Natural killer cell treated with Interleukin-12 subunit alpha and Interleukin-12 subunit beta and Interleukin-15 and Interleukin-18, amount 100 ng/mL, for 72 hours (primary cell): ENCODE data around the gene NPAS3. TPM values are rescaled to one million over a fixed set of nuclear protein-coding genes. Genes with fewer than 3 reads are reported as not detected.

ENCODE experiments used
- ATAC-seq, 2 donors: fragments of 150-1000 bp; cut with Tn5 transposase in 1 of 2; sonication (Bioruptor Pico), chemical (Tn5 transposase) in 1 of 2; 2 replicates each; pipeline ENCODE4 v1.10.0; 2021
- DNase-seq: peaks from one replicate; pipeline ENCODE4 v3.0.0; 2022; ENCODE audit warnings: low spot score
- H3K27ac Mint-ChIP-seq, 2 donors: 1 replicate in 1 of 2; 2 replicates in 1 of 2; pipeline ENCODE4 v1.8.0; 2022; ENCODE audit warnings: mixed read lengths in 2 of 2, mild to moderate bottlenecking in 1 of 2, moderate library complexity in 1 of 2
- H3K27me3 Mint-ChIP-seq, 2 donors: 1 replicate in 1 of 2; 2 replicates in 1 of 2; pipeline ENCODE4 v1.8.0; 2022; ENCODE audit warnings: mixed read lengths in 2 of 2
- H3K36me3 Mint-ChIP-seq: one replicate; pipeline ENCODE4 v1.8.0; 2022; ENCODE audit warnings: mixed read lengths
- H3K4me1 Mint-ChIP-seq, 2 donors: 1 replicate in 1 of 2; 2 replicates in 1 of 2; pipeline ENCODE4 v1.8.0; 2022; ENCODE audit warnings: low read depth in 2 of 2, mixed read lengths in 2 of 2, mild to moderate bottlenecking in 1 of 2
- H3K4me3 Mint-ChIP-seq: one replicate; pipeline ENCODE4 v1.8.0; 2022; ENCODE audit warnings: mixed read lengths
- H3K9me3 Mint-ChIP-seq: 2 replicates; pipeline ENCODE4 v1.8.0; 2022; ENCODE audit warnings: mixed read lengths
- total RNA-seq, 2 donors: library from RNA; stranded (reverse); gene quantifications; one replicate each; pipeline ENCODE4 v1.2.3, GENCODE V29; 2022

Gene NPAS3
- total RNA-seq, 2 donors from 2014 or later = not detected

DNA sequence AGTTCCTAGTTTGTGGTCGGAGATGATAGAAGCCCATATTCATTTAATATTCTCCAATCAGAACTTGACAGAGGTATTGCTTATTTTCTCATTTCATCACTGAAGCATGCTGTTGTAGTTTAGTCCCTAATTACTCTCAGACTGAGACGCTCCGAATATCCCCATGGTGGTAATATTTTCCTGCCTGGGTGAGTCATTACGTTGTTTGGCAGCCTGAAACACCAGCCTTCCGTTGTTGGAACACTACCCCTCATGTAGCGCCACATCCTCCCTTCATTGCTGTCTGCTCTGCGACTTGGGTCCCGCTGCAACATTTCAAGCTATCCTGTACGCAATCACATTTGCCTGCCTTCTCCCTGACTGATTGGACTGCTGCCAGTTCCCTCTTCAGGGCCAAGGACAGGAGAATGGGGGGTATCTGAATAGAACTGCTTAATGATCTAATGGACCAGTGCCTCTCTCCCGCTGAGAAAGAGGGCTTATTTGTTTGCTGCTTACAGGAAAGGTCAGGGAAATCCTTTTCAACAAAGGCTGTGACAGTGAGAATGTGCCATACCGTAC lies 369.1 kb downstream of the NPAS3 start:
- Mint-ChIP-seq H3K9me3 (no peaks in the 10 kb centered on the region), H3K27me3 (no peaks in the 10 kb centered on the region), H3K36me3 (no peaks in the 10 kb centered on the region), H3K27ac (no peak overlapping the region), H3K4me3 (no peak overlapping the region), H3K4me1 (no peaks in the 10 kb centered on the region)
- DNase-seq (no peak), ATAC-seq (no peak)

GRCh38 chr14:33309106-33309505 lies 370.4 kb downstream of the NPAS3 start:
- ATAC-seq (no peak), DNase-seq (no peak)
- Mint-ChIP-seq H3K36me3 (no peaks in the 10 kb centered on the region), H3K4me3 (no peak overlapping the region), H3K27ac (no peak overlapping the region), H3K27me3 (no peaks in the 10 kb centered on the region), H3K4me1 (no peaks in the 10 kb centered on the region), H3K9me3 (no peaks in the 10 kb centered on the region)

- ATAC-seq = no peak
- H3K36me3 Mint-ChIP-seq = no peaks in the 10 kb centered on the region
- DNase-seq = no peak
- H3K27me3 Mint-ChIP-seq = no peaks in the 10 kb centered on the region
- no peak overlapping the region for H3K27ac Mint-ChIP-seq
- H3K9me3 Mint-ChIP-seq = peaks cover 11% of the 10 kb centered on the region
- no peak overlapping the region for H3K4me3 Mint-ChIP-seq
- H3K4me1 Mint-ChIP-seq = no peaks in the 10 kb centered on the region
These were observed 376.5 kb downstream of the NPAS3 start for GRCh38 chr14:33315217-33315616.

DNA sequence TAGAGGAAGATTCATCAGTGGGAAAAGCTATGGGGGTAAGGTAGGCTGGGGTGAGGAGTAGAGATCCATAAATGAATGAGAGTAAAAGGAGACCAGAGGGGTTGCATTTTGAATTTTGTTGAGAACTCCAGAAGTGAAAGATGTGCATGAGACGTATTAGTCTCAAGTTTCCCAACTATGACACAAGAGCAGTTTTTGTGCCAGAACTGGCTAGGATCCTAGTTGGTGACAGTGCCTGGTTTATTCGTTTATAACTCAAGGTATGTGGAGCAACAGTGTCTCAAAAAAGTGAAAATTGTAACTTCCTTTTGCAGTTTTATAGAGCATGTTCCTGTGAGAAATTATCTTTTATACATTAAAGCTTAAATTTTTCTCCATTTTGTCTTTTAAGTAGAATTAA lies 377.0 kb downstream of the NPAS3 start:
- no peaks in the 10 kb centered on the region for H3K27me3 Mint-ChIP-seq
- H3K4me1 Mint-ChIP-seq = no peaks in the 10 kb centered on the region
- DNase-seq = no peak
- peaks cover 11% of the 10 kb centered on the region for H3K9me3 Mint-ChIP-seq
- H3K27ac Mint-ChIP-seq = no peak overlapping the region
- H3K4me3 Mint-ChIP-seq = no peak overlapping the region
- no peaks in the 10 kb centered on the region for H3K36me3 Mint-ChIP-seq
- ATAC-seq = no peak

DNA sequence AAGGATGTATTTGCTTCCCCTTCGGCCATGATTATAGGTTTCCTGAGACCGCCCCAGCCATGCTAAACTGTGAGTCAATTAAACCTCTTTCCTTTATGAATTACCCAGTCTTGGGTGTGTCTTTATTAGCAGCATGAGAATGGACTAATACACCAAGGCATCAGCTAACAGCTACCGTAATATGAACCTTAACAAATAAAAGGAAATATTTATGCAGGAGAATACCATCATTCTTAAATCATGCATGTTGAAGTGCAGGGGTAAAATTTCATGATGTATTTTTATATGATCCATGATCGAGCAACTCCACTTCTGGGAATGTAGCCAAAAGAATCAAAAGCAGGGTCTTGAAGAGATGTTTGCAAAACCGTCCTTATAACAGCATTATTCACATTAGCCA lies 379.0 kb downstream of the NPAS3 start:
- no peak overlapping the region for H3K4me3 Mint-ChIP-seq
- H3K4me1 Mint-ChIP-seq = no peaks in the 10 kb centered on the region
- H3K27me3 Mint-ChIP-seq = no peaks in the 10 kb centered on the region
- H3K9me3 Mint-ChIP-seq = peaks cover 11% of the 10 kb centered on the region
- no peaks in the 10 kb centered on the region for H3K36me3 Mint-ChIP-seq
- H3K27ac Mint-ChIP-seq = no peak overlapping the region
- DNase-seq = no peak
- ATAC-seq = no peak

- no peak overlapping the region for H3K4me3 Mint-ChIP-seq
- no peak for DNase-seq
- peaks cover 5% of the 10 kb centered on the region for H3K9me3 Mint-ChIP-seq
- H3K36me3 Mint-ChIP-seq = peaks cover 5% of the 10 kb centered on the region
- H3K27me3 Mint-ChIP-seq = no peaks in the 10 kb centered on the region
- H3K27ac Mint-ChIP-seq = no peak overlapping the region
- H3K4me1 Mint-ChIP-seq = no peaks in the 10 kb centered on the region
- ATAC-seq = no peak
These were observed 385.3 kb downstream of the NPAS3 start for GRCh38 chr14:33323979-33324378.

- peaks cover 11% of the 10 kb centered on the region for H3K9me3 Mint-ChIP-seq
- no peaks in the 10 kb centered on the region for H3K36me3 Mint-ChIP-seq
- H3K4me3 Mint-ChIP-seq = no peak overlapping the region
- no peaks in the 10 kb centered on the region for H3K4me1 Mint-ChIP-seq
- no peaks in the 10 kb centered on the region for H3K27me3 Mint-ChIP-seq
- no peak for DNase-seq
- no peak overlapping the region for H3K27ac Mint-ChIP-seq
- ATAC-seq = no peak
These were observed 392.7 kb downstream of the NPAS3 start for GRCh38 chr14:33331176-33331949.

DNA sequence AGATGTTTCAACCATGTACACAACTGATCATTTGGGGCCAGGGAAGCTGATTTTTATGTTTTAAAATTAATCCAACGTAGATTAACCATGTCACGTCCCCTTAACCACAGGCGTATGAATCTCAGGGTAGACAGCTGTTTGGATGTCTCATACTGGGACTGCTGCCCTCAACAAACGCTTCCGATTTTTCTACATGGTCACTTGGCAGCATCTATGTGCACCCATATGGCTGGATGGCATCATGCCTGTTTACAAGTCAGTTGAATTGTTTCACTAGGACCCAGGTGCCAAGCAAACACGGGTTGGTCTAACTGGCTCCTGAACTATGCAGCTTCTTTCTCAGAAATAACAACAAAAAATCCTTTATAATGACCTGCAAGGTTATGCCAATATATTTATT lies 393.8 kb downstream of the NPAS3 start:
- Mint-ChIP-seq H3K27me3 (no peaks in the 10 kb centered on the region), H3K9me3 (peaks cover 11% of the 10 kb centered on the region), H3K4me3 (no peak overlapping the region), H3K36me3 (no peaks in the 10 kb centered on the region), H3K27ac (no peak overlapping the region), H3K4me1 (no peaks in the 10 kb centered on the region)
- DNase-seq (no peak), ATAC-seq (no peak)

GRCh38 chr14:33335366-33335765 lies 396.7 kb downstream of the NPAS3 start:
- H3K9me3 Mint-ChIP-seq = peaks cover 7% of the 10 kb centered on the region
- no peaks in the 10 kb centered on the region for H3K4me1 Mint-ChIP-seq
- ATAC-seq (no peak), DNase-seq (no peak)
- H3K4me3 Mint-ChIP-seq = no peak overlapping the region
- no peaks in the 10 kb centered on the region for H3K36me3 Mint-ChIP-seq
- no peak overlapping the region for H3K27ac Mint-ChIP-seq
- H3K27me3 Mint-ChIP-seq = no peaks in the 10 kb centered on the region

- ATAC-seq (no peak), DNase-seq (no peak)
- Mint-ChIP-seq H3K4me3 (no peak overlapping the region), H3K27me3 (no peaks in the 10 kb centered on the region), H3K27ac (no peak overlapping the region), H3K9me3 (peaks cover 10% of the 10 kb centered on the region), H3K36me3 (peaks cover 6% of the 10 kb centered on the region), H3K4me1 (no peaks in the 10 kb centered on the region)
These were observed 403.8 kb downstream of the NPAS3 start for GRCh38 chr14:33342299-33342974.

GRCh38 chr14:33343016-33343415 lies 404.3 kb downstream of the NPAS3 start:
- Mint-ChIP-seq H3K4me3 (no peak overlapping the region), H3K27ac (no peak overlapping the region), H3K4me1 (no peaks in the 10 kb centered on the region), H3K36me3 (peaks cover 6% of the 10 kb centered on the region), H3K9me3 (peaks cover 10% of the 10 kb centered on the region), H3K27me3 (no peaks in the 10 kb centered on the region)
- DNase-seq (no peak), ATAC-seq (no peak)

- no peaks in the 10 kb centered on the region for H3K4me1 Mint-ChIP-seq
- ATAC-seq (no peak), DNase-seq (no peak)
- no peaks in the 10 kb centered on the region for H3K27me3 Mint-ChIP-seq
- H3K36me3 Mint-ChIP-seq = peaks cover 3% of the 10 kb centered on the region
- H3K27ac Mint-ChIP-seq = no peak overlapping the region
- no peak overlapping the region for H3K4me3 Mint-ChIP-seq
- H3K9me3 Mint-ChIP-seq = peaks cover 5% of the 10 kb centered on the region
These were observed 409.1 kb downstream of the NPAS3 start for GRCh38 chr14:33347796-33348195.

GRCh38 chr14:33348510-33348909 lies 409.8 kb downstream of the NPAS3 start:
- Mint-ChIP-seq H3K4me1 (no peaks in the 10 kb centered on the region), H3K36me3 (no peaks in the 10 kb centered on the region), H3K27me3 (no peaks in the 10 kb centered on the region), H3K9me3 (no peaks in the 10 kb centered on the region), H3K27ac (no peak overlapping the region), H3K4me3 (no peak overlapping the region)
- no peak for ATAC-seq
- DNase-seq = no peak

DNA sequence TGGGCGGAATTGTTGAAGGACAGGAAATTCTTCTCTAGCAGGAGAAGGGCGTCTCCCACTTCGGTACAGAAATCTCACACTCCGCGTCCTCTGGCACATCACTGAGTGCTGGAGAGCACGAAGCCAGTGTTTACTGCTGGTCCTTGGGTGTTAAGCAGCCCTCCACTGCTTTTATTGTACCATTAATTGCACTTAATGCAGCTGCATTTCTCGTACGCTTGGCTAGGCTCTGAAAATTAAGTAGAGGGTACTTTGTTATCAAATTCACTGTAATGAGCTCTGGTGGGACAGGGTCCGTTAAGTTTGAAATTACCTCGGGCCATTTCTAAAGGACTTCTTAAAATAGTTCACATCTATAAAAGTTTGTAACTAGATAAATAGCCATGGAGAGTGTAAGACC lies 411.2 kb downstream of the NPAS3 start:
- ATAC-seq (no peak), DNase-seq (no peak)
- no peaks in the 10 kb centered on the region for H3K9me3 Mint-ChIP-seq
- no peak overlapping the region for H3K4me3 Mint-ChIP-seq
- H3K36me3 Mint-ChIP-seq = peaks cover 6% of the 10 kb centered on the region
- H3K27me3 Mint-ChIP-seq = no peaks in the 10 kb centered on the region
- no peak overlapping the region for H3K27ac Mint-ChIP-seq
- no peaks in the 10 kb centered on the region for H3K4me1 Mint-ChIP-seq
